IMR-90 (cell line): ENCODE data around the gene NTMT2. TPM values are rescaled to one million over a fixed set of nuclear protein-coding genes. Genes with fewer than 3 reads are reported as not detected.

Experiments used
- ATAC-seq: fragments of 200-7000 bp; cut with Tn5 transposase; 2 replicates; pipeline ENCODE4 v1.9.1; 2020; ENCODE audit warnings: low read depth, mild to moderate bottlenecking, moderate library complexity
- BruUV-seq: library from RNA; stranded (reverse); fragments of 400-500 nt; replicated peaks from 2 replicates; lab custom pipeline; 2021; lab: Mats Ljungman, UMichigan
- CTCF ChIA-PET: fragments of 300-600 bp; formaldehyde crosslinking; extraction: SDS; loops from one replicate; lab custom pipeline; 2021; ENCODE audit warnings: antibody characterized with exemption; lab: Yijun Ruan, JAX
- POLR2A ChIA-PET: fragments of 300-600 bp; sonication (Branson Sonifier 250); formaldehyde crosslinking; loops from one replicate; lab custom pipeline; 2022; ENCODE audit warnings: antibody characterized with exemption; ENCODE audit not compliant: unreplicated experiment; lab: Charles Lee
- DNase-seq: peaks from one replicate; pipeline ENCODE4 v3.0.0; 2013
- H2AFZ ChIP-seq: replicated peaks from 2 replicates; pipeline ENCODE3; 2013; ENCODE audit warnings: low read length, mild to moderate bottlenecking; ENCODE audit not compliant: poor library complexity
- H2AK5ac ChIP-seq: 2 replicates; pipeline ENCODE4 v1.6.1; 2013; ENCODE audit warnings: low read depth, low read length, inconsistent platforms
- H2AK9ac ChIP-seq: replicated peaks from 2 replicates; pipeline ENCODE3; 2013; ENCODE audit warnings: mild to moderate bottlenecking, low read depth, low read length, moderate library complexity; ENCODE audit not compliant: poor library complexity
- H2BK120ac ChIP-seq: 2 replicates; pipeline ENCODE4 v1.6.1; 2013; ENCODE audit warnings: low read depth, low read length, inconsistent platforms
- H2BK15ac ChIP-seq: 3 replicates; pipeline ENCODE4 v1.6.1; 2013; ENCODE audit warnings: low read depth, low read length, inconsistent platforms
- H2BK20ac ChIP-seq: 2 replicates; pipeline ENCODE4 v1.6.1; 2013; ENCODE audit warnings: low read depth, mild to moderate bottlenecking, inconsistent platforms, low read length, moderate library complexity
- H2BK5ac ChIP-seq: 2 replicates; pipeline ENCODE4 v1.6.1; 2013; ENCODE audit warnings: mild to moderate bottlenecking, low read depth, low read length, inconsistent platforms; ENCODE audit not compliant: poor library complexity, severe bottlenecking
- H3K14ac ChIP-seq: replicated peaks from 2 replicates; pipeline ENCODE4 v1.6.1; 2013; ENCODE audit warnings: low read depth, low read length, inconsistent platforms
- H3K18ac ChIP-seq: 2 replicates; pipeline ENCODE4 v1.6.1; 2013; ENCODE audit warnings: low read depth, low read length, control low read depth
- H3K23ac ChIP-seq: 2 replicates; pipeline ENCODE4 v1.6.1; 2013; ENCODE audit warnings: low read depth, low read length, inconsistent platforms
- H3K27ac ChIP-seq: 2 replicates; pipeline ENCODE4 v1.5.1; 2013; ENCODE audit warnings: mild to moderate bottlenecking, control low read depth, low read length; ENCODE audit not compliant: insufficient read depth
- H3K27me3 ChIP-seq: 2 replicates; pipeline ENCODE4 v1.6.1; 2013; ENCODE audit warnings: low read length; ENCODE audit not compliant: control insufficient read depth, insufficient read depth
- H3K36me3 ChIP-seq: 2 replicates; pipeline ENCODE4 v1.6.1; 2013; ENCODE audit warnings: low read length, mixed read lengths; ENCODE audit not compliant: control insufficient read depth, insufficient read depth
- H3K4ac ChIP-seq: 2 replicates; pipeline ENCODE4 v1.6.1; 2013; ENCODE audit warnings: low read depth, low read length, inconsistent platforms
- H3K4me1 ChIP-seq: 2 replicates; pipeline ENCODE4 v1.6.1; 2013; ENCODE audit warnings: low read length, mixed read lengths; ENCODE audit not compliant: control insufficient read depth, insufficient read depth
- H3K4me2 ChIP-seq: 2 replicates; pipeline ENCODE4 v1.6.1; 2013; ENCODE audit warnings: low read depth, mild to moderate bottlenecking, control low read depth, low read length, moderate library complexity
- H3K4me3 ChIP-seq: 2 replicates; pipeline ENCODE4 v1.5.1; 2013; ENCODE audit warnings: low read depth, mild to moderate bottlenecking, control low read depth, low read length, moderate library complexity; ENCODE audit not compliant: insufficient read depth
- H3K56ac ChIP-seq: 2 replicates; pipeline ENCODE4 v1.6.1; 2013; ENCODE audit warnings: low read length, inconsistent platforms; ENCODE audit not compliant: insufficient read depth; ENCODE audit errors: extremely low read depth
- H3K79me1 ChIP-seq, 2 experiments: 2 replicates each; pipeline ENCODE4 v1.6.1; 2013; ENCODE audit warnings: low read length in 2 of 2, inconsistent platforms in 1 of 2, low read depth in 1 of 2
- H3K9ac ChIP-seq: 2 replicates; pipeline ENCODE4 v1.6.1; 2013; ENCODE audit warnings: low read depth, low read length, control low read depth
- H3K9me1 ChIP-seq: 2 replicates; pipeline ENCODE4 v1.6.1; 2013; ENCODE audit warnings: low read length, inconsistent platforms; ENCODE audit not compliant: insufficient read depth
- H3K9me3 ChIP-seq: 2 replicates; pipeline ENCODE4 v1.6.1; 2013; ENCODE audit warnings: low read length; ENCODE audit not compliant: control insufficient read depth, insufficient read depth
- H4K20me1 ChIP-seq: 2 replicates; pipeline ENCODE4 v1.6.1; 2013; ENCODE audit warnings: low read length, inconsistent platforms; ENCODE audit not compliant: insufficient read depth
- H4K5ac ChIP-seq: 2 replicates; pipeline ENCODE4 v1.6.1; 2013; ENCODE audit warnings: mild to moderate bottlenecking, low read depth, low read length, control low read depth
- H4K8ac ChIP-seq, 2 experiments: 2 replicates each; pipeline ENCODE4 v1.6.1; 2013; ENCODE audit warnings: low read depth in 2 of 2, low read length in 2 of 2, control low read depth in 1 of 2, inconsistent platforms in 1 of 2
- H4K91ac ChIP-seq: 2 replicates; pipeline ENCODE4 v1.6.1; 2013; ENCODE audit warnings: low read depth, low read length, inconsistent platforms; ENCODE audit not compliant: insufficient read depth
- CHD1 ChIP-seq: IDR thresholded peaks from 2 replicates; pipeline ENCODE4 v1.6.1; 2012; ENCODE audit warnings: low read depth, low read length, improper control_type of control experiment
- ELK1 ChIP-seq: fragments of 150-350 bp; IDR thresholded peaks from 2 replicates; pipeline ENCODE4 v1.6.1; 2016; ENCODE audit warnings: low read depth, mild to moderate bottlenecking, low read length, moderate library complexity, borderline replicate concordance
- MAZ ChIP-seq: IDR thresholded peaks from 2 replicates; pipeline ENCODE4 v1.6.1; 2012; ENCODE audit warnings: low read depth, mild to moderate bottlenecking, low read length, improper control_type of control experiment, moderate library complexity, borderline replicate concordance
- MXI1 ChIP-seq: IDR thresholded peaks from 2 replicates; pipeline ENCODE4 v1.6.1; 2012; ENCODE audit warnings: low read depth, mild to moderate bottlenecking, low read length, moderate library complexity, borderline replicate concordance
- RAD21 ChIP-seq: IDR thresholded peaks from 2 replicates; pipeline ENCODE4 v1.6.1; 2012; ENCODE audit warnings: low read length, improper control_type of control experiment
- RCOR1 ChIP-seq: IDR thresholded peaks from 2 replicates; pipeline ENCODE4 v1.6.1; 2012; ENCODE audit warnings: mild to moderate bottlenecking, low read length, improper control_type of control experiment; ENCODE audit not compliant: insufficient replicate concordance
- RFX5 ChIP-seq: IDR thresholded peaks from 2 replicates; pipeline ENCODE4 v1.8.0; 2012; ENCODE audit warnings: low read depth, mild to moderate bottlenecking, low read length, moderate library complexity
- WGBS, 2 experiments: methylation state at CpG; one replicate each; pipeline versions ENCODE4 v1.1.5 to v1.1.7; 2013; ENCODE audit warnings: missing lambda C conversion rate in 2 of 2; ENCODE audit not compliant: insufficient read length in 1 of 2; ENCODE audit errors: extremely low coverage in 2 of 2; 5-methylcytosine and 5-hydroxymethylcytosine counted together
- dilution Hi-C: fragments of 300-500 bp; cut with HindIII; formaldehyde crosslinking; loops from one replicate; pipeline ENCODE4 v1.14.3; 2018; ENCODE audit warnings: low sequenced_read_pairs; ENCODE audit not compliant: unreplicated experiment
- in situ Hi-C: fragments of 300-500 bp; cut with MboI; formaldehyde crosslinking; loops from 3 replicates; pipeline ENCODE4 v1.14.3; 2019; ENCODE audit warnings: low sequenced_read_pairs, inconsistent platforms, mixed read lengths
- intact Hi-C: fragments of 100-400 bp; cut with micrococcal nuclease; formaldehyde crosslinking; loops from 2 replicates; pipeline ENCODE4 v1.10.0; 2022
- polyA plus RNA-seq, 3 experiments: library from polyadenylated mRNA; depleted of rRNA; stranded (reverse); fragments of >200 nt; gene quantifications; 2 replicates each; pipeline ENCODE4 v1.2.3, GENCODE V29; 2012; ENCODE audit warnings: low replicate concordance in 1 of 3
- total RNA-seq: library from RNA; depleted of rRNA; stranded (reverse); fragments of >200 nt; gene quantifications from 2 replicates; pipeline ENCODE4 v1.2.3, GENCODE V29; 2012
- TF ChIP-seq, protein P1 (sequence below): fragments of 150-350 bp; IDR thresholded peaks from 2 replicates; pipeline ENCODE4 v1.6.1; 2017; ENCODE audit warnings: mild to moderate bottlenecking, antibody characterized with exemption, low read length, low read depth

Gene NTMT2
- total and polyA plus RNA-seq, 2 of the 4 experiments (the other 2 are of a cell fraction) = not detected

DNA sequence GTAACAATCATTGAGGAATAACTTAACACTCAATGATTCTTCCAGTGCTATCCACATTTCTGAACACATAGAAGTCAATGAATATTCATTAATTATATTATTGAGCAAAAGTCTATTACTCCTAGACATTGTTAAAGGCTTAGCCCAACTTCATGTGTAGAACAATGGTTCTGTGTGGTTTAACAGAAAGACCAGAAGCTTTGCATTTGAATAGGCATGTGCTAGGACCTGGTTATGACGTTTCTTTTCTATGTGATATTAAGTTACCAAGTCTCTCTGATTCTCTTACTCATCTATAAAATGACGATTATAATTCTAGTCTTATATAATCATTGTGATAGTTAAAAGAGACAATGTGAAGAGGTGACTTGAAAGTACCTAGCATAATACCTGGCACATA is 5.2 kb downstream of the NTMT2 start:
- Histone ChIP-seq H3K56ac (no peak overlapping the region), H3K14ac (no peak overlapping the region), H4K20me1 (no peaks in the 10 kb centered on the region), H2AK5ac (no peak overlapping the region), H2BK120ac (no peak overlapping the region), H4K91ac (no peak overlapping the region), H3K18ac (no peak overlapping the region), H4K5ac (no peak overlapping the region), H3K4ac (no peak overlapping the region), H2AK9ac (no peak overlapping the region), H3K9me3 (peaks cover 2% of the 10 kb centered on the region; the same call in 1 of the 2 replicates), H3K4me3 (no peak overlapping the region), H3K4me2 (no peak overlapping the region), H3K9me1 (no peaks in the 10 kb centered on the region), H3K4me1 (no peaks in the 10 kb centered on the region), H3K27me3 (no peaks in the 10 kb centered on the region), H2BK5ac (no peak overlapping the region), H3K79me1 (no peaks in the 10 kb centered on the region), H3K36me3 (no peaks in the 10 kb centered on the region), H3K27ac (no peak overlapping the region), H3K9ac (no peak overlapping the region), H4K8ac (no peak overlapping the region), H2AFZ (no peak overlapping the region), H3K23ac (no peak overlapping the region), H2BK15ac (no peak overlapping the region), H2BK20ac (no peak overlapping the region)
- intact Hi-C loops = no loop called here
- BruUV-seq = no TSS peak
- dilution Hi-C loops = no loop called here
- ChIA-PET POLR2A (no interaction called here), CTCF (no interaction called here)
- ATAC-seq (no peak), DNase-seq (no peak)
- TF ChIP-seq MAZ (no peak), RFX5 (no peak), MXI1 (no peak), CHD1 (no peak), RCOR1 (no peak), RAD21 (no peak), ELK1 (no peak)
- TF ChIP-seq, protein P1, sequence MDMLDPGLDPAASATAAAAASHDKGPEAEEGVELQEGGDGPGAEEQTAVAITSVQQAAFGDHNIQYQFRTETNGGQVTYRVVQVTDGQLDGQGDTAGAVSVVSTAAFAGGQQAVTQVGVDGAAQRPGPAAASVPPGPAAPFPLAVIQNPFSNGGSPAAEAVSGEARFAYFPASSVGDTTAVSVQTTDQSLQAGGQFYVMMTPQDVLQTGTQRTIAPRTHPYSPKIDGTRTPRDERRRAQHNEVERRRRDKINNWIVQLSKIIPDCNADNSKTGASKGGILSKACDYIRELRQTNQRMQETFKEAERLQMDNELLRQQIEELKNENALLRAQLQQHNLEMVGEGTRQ = no peak
- no CpG with 5 or more reads among the region's 2 CpGs for WGBS, 2 experiments
- in situ Hi-C loops = no loop called here
